Endodermal cell (in vitro differentiated cells): ENCODE results near the gene MNT. TPM values are rescaled to one million over a fixed set of nuclear protein-coding genes. Genes with fewer than 3 reads are reported as not detected.

ENCODE experiments used
- DNase-seq: peaks from one replicate; pipeline ENCODE4 v3.0.0-alpha.2; 2017
- H3K27ac ChIP-seq: 2 replicates; pipeline ENCODE4 v1.5.1; 2013; ENCODE audit warnings: mild to moderate bottlenecking, low read depth, low read length, moderate library complexity
- H3K27me3 ChIP-seq: 2 replicates; pipeline ENCODE4 v1.6.1; 2013; ENCODE audit warnings: mild to moderate bottlenecking, low read length, moderate library complexity; ENCODE audit not compliant: insufficient read depth, control insufficient read depth, poor library complexity, severe bottlenecking
- H3K36me3 ChIP-seq: 2 replicates; pipeline ENCODE4 v1.7.0; 2013; ENCODE audit warnings: mild to moderate bottlenecking, low read length, moderate library complexity; ENCODE audit not compliant: control insufficient read depth, insufficient read depth
- H3K4me1 ChIP-seq: one replicate; pipeline ENCODE4 v1.7.0; 2013; ENCODE audit warnings: low read length; ENCODE audit not compliant: control insufficient read depth, insufficient read depth
- H3K4me3 ChIP-seq: 2 replicates; pipeline ENCODE4 v1.5.1; 2013; ENCODE audit warnings: mild to moderate bottlenecking, low read length, moderate library complexity
- H3K9ac ChIP-seq: 2 replicates; pipeline ENCODE4 v1.6.1; 2013; ENCODE audit warnings: mild to moderate bottlenecking, low read length, moderate library complexity; ENCODE audit not compliant: poor library complexity, severe bottlenecking; ENCODE audit errors: extremely low read depth
- H3K9me3 ChIP-seq: 2 replicates; pipeline ENCODE4 v1.6.1; 2013; ENCODE audit warnings: mild to moderate bottlenecking, low read length, moderate library complexity; ENCODE audit not compliant: control insufficient read depth
- H3K27ac Mint-ChIP-seq: 2 replicates; pipeline ENCODE4 v1.8.0; 2020; ENCODE audit warnings: mixed read lengths
- H3K27me3 Mint-ChIP-seq: 2 replicates; pipeline ENCODE4 v1.8.0; 2021; ENCODE audit warnings: mild to moderate bottlenecking, mixed read lengths; ENCODE audit not compliant: insufficient read depth
- H3K36me3 Mint-ChIP-seq: 2 replicates; pipeline ENCODE4 v1.8.0; 2020; ENCODE audit warnings: low read depth, mixed read lengths
- H3K4me1 Mint-ChIP-seq: 2 replicates; pipeline ENCODE4 v1.8.0; 2020; ENCODE audit warnings: mixed read lengths
- H3K4me3 Mint-ChIP-seq: 2 replicates; pipeline ENCODE4 v1.8.0; 2020; ENCODE audit warnings: mild to moderate bottlenecking, moderate library complexity, mixed read lengths
- H3K9me3 Mint-ChIP-seq: 2 replicates; pipeline ENCODE4 v1.8.0; 2020; ENCODE audit warnings: mild to moderate bottlenecking, mixed read lengths
- CTCF ChIP-seq: fragments of 200-600 bp; sonication (generic); conservative IDR thresholded peaks from 2 replicates; pipeline ENCODE4 v1.5.0; 2021; ENCODE audit warnings: antibody characterized with exemption, mild to moderate bottlenecking
- WGBS, 2 experiments: methylation state at CpG; one replicate each; pipeline versions ENCODE4 v1.1.5 to v1.1.7; 2013; ENCODE audit warnings: missing lambda C conversion rate in 2 of 2, mixed read lengths in 1 of 2; ENCODE audit not compliant: insufficient coverage in 1 of 2, insufficient read length in 1 of 2; 5-methylcytosine and 5-hydroxymethylcytosine counted together
- total RNA-seq, 2 donors: library from RNA; stranded (reverse); fragmentation: NEBNext Ultra II Directional in 1 of 2; extraction: Animal tissue kit (Norgen Biotek cat#: 25700) in 1 of 2; gene quantifications; 2 replicates in 1 of 2; 3 replicates in 1 of 2; pipeline ENCODE4 v1.2.1, GENCODE V29; 2021

The MNT gene
- total RNA-seq, 2 donors from 2014 or later = 25.3 to 30.2 TPM

- H3K4me1 ChIP-seq = peaks cover 6% of the 10 kb centered on the region
- Mint-ChIP-seq H3K36me3 (peaks cover 66% of the 10 kb centered on the region), H3K27ac (no peak overlapping the region), H3K27me3 (no peaks in the 10 kb centered on the region), H3K4me1 (peaks cover 23% of the 10 kb centered on the region), H3K9me3 (no peaks in the 10 kb centered on the region), H3K4me3 (no peak overlapping the region)
- TF ChIP-seq CTCF = no peak
- no peak overlapping the region for H3K9ac ChIP-seq
- peak overlapping the region; percentile 88 for H3K27ac ChIP-seq
- H3K36me3 ChIP-seq = peaks cover 77% of the 10 kb centered on the region
- H3K27me3 ChIP-seq = no peaks in the 10 kb centered on the region
- H3K9me3 ChIP-seq = peaks cover 5% of the 10 kb centered on the region
- WGBS, 2 experiments = 86 to 90% methylated on average over 4 to 5 of the region's 5 CpGs
- no peak for DNase-seq
- no peak overlapping the region for H3K4me3 ChIP-seq
These were observed 35.6 kb upstream of the MNT start for GRCh38 chr17:2436316-2436905.

GRCh38 chr17:2435862-2436261, 35.0 kb upstream of the MNT start:
- Histone ChIP-seq H3K4me1 (peaks cover 6% of the 10 kb centered on the region), H3K9ac (peak overlapping the region; percentile 24), H3K36me3 (peaks cover 76% of the 10 kb centered on the region), H3K27ac (peak overlapping the region; percentile 88), H3K27me3 (no peaks in the 10 kb centered on the region), H3K4me3 (no peak overlapping the region), H3K9me3 (no peaks in the 10 kb centered on the region)
- TF ChIP-seq CTCF = no peak
- DNase-seq = no peak
- 78 to 88% methylated on average over 8 to 9 of the region's 9 CpGs for WGBS, 2 experiments
- Mint-ChIP-seq H3K27me3 (no peaks in the 10 kb centered on the region), H3K36me3 (peaks cover 65% of the 10 kb centered on the region), H3K27ac (no peak overlapping the region), H3K4me1 (peaks cover 23% of the 10 kb centered on the region), H3K4me3 (no peak overlapping the region), H3K9me3 (no peaks in the 10 kb centered on the region)

DNA sequence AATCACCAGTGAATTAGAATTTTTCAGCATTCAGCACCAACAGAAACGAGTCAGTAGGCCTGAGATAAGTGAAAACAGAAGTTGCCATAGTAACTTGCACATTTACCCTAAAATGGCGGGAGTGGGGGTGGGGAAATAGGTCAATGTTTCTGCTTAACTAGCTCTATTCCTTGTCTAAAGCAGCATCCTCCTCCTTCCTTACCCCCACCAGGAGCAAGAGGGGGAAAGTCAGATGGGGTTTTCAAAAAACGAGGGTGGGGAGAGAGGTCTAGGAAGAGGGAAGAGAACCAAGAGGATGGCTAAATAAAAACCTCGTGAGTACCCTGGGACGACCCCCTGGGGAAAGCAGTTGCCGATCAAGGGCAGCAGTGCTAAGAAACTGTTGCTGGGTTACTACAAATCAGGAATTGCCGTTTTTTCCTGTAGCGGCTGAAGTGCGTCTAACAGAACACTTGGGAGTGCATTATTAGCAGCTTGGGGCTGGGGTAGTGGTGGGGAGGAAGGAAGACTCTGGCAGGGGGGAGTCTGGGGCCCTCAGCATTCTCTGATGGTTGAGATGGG, 34.4 kb upstream of the MNT start:
- Histone ChIP-seq H3K4me1 (peaks cover 6% of the 10 kb centered on the region), H3K36me3 (peaks cover 70% of the 10 kb centered on the region), H3K27ac (peak overlapping the region; percentile 88), H3K4me3 (no peak overlapping the region), H3K9ac (peak overlapping the region; percentile 24), H3K27me3 (no peaks in the 10 kb centered on the region), H3K9me3 (no peaks in the 10 kb centered on the region)
- Mint-ChIP-seq H3K27me3 (no peaks in the 10 kb centered on the region), H3K4me1 (peaks cover 23% of the 10 kb centered on the region), H3K9me3 (no peaks in the 10 kb centered on the region), H3K4me3 (peak overlapping the region; percentile 15), H3K36me3 (peaks cover 63% of the 10 kb centered on the region), H3K27ac (peak overlapping the region; percentile 88)
- 32 to 40% methylated on average over 4 to 9 of the region's 9 CpGs for WGBS, 2 experiments
- no peak for TF ChIP-seq CTCF
- peak; percentile 85 for DNase-seq
